Stimulated activated CD8-positive, alpha-beta memory T cell treated with anti-CD3 and anti-CD28 coated beads, Interleukin-2, amount 100 ng/mL, for 1 hour (primary cell): ENCODE results near the gene COL24A1.
"Not testable (repeated sequence)": the region's sequence is repeated elsewhere in the genome, so short reads cannot be mapped to it uniquely, and the experiment has no call there.

Experiments
- DNase-seq, 2 donors: peaks; one replicate each; pipeline ENCODE4 v3.0.0-alpha.2; 2020; ENCODE audit warnings: low read depth in 2 of 2

COL24A1 gene

GRCh38 chr1:86082183-86082582, 74.4 kb downstream of the COL24A1 start:
- no peak for DNase-seq

GRCh38 chr1:86072474-86072873, 84.1 kb downstream of the COL24A1 start:
- DNase-seq = not testable (repeated sequence)

- not testable (repeated sequence) for DNase-seq
Measured at GRCh38 chr1:86071870-86072269, 84.7 kb downstream of the COL24A1 start.

- DNase-seq = no peak
Measured at GRCh38 chr1:86069757-86070145, 86.8 kb downstream of the COL24A1 start.

- no peak for DNase-seq
Measured at GRCh38 chr1:86068841-86069756, 87.5 kb downstream of the COL24A1 start.

GRCh38 chr1:86068271-86068721, 88.3 kb downstream of the COL24A1 start:
- DNase-seq = no peak

- DNase-seq = no peak
Measured at GRCh38 chr1:86067626-86068025, 88.9 kb downstream of the COL24A1 start.

- no peak for DNase-seq
Measured at GRCh38 chr1:86064899-86065298, 91.7 kb downstream of the COL24A1 start.

GRCh38 chr1:86063721-86064120, 92.9 kb downstream of the COL24A1 start:
- no peak for DNase-seq

- no peak for DNase-seq
Measured at GRCh38 chr1:86062453-86062852, 94.1 kb downstream of the COL24A1 start.

- no peak for DNase-seq
Measured at GRCh38 chr1:86061551-86061990, 95.0 kb downstream of the COL24A1 start.

GRCh38 chr1:86054396-86054795, 102.2 kb downstream of the COL24A1 start:
- DNase-seq = no peak

- DNase-seq = no peak
Measured at GRCh38 chr1:86052948-86053698, 103.4 kb downstream of the COL24A1 start.

- no peak for DNase-seq
Measured at GRCh38 chr1:86035101-86035500, 121.5 kb downstream of the COL24A1 start.

- no peak for DNase-seq
Measured at GRCh38 chr1:86030180-86030579, 126.4 kb downstream of the COL24A1 start.

- DNase-seq = no peak
Measured at GRCh38 chr1:86018283-86018923, 138.2 kb downstream of the COL24A1 start.

GRCh38 chr1:86016076-86016759, 140.4 kb downstream of the COL24A1 start:
- no peak for DNase-seq

GRCh38 chr1:86015375-86015774, 141.2 kb downstream of the COL24A1 start:
- DNase-seq = no peak

- no peak for DNase-seq
Measured at GRCh38 chr1:86000601-86001000, 156.0 kb downstream of the COL24A1 start.

- DNase-seq = no peak
Measured at GRCh38 chr1:85998105-85998855, 158.3 kb downstream of the COL24A1 start.

GRCh38 chr1:85992791-85993190, 163.8 kb downstream of the COL24A1 start:
- DNase-seq = no peak
